Osteoblast (primary cell): ENCODE data around the gene SMARCC2. TPM values are rescaled to one million over a fixed set of nuclear protein-coding genes. Genes with fewer than 3 reads are reported as not detected.

ENCODE experiments used
- DNase-seq: peaks from one replicate; pipeline ENCODE4 v3.0.0; 2011; ENCODE audit warnings: low spot score, mixed read lengths; ENCODE audit not compliant: insufficient read length; ENCODE audit errors: missing footprints
- H2AFZ ChIP-seq: 2 replicates; pipeline ENCODE4 v1.6.0; 2011; ENCODE audit warnings: mild to moderate bottlenecking, low read length
- H3K27ac ChIP-seq: 2 replicates; pipeline ENCODE4 v1.5.1; 2011; ENCODE audit warnings: mild to moderate bottlenecking, low read depth, low read length, moderate library complexity
- H3K27me3 ChIP-seq: 2 replicates; pipeline ENCODE4 v1.6.0; 2012; ENCODE audit warnings: mild to moderate bottlenecking, control low read depth, inconsistent platforms, low read length, moderate library complexity; ENCODE audit not compliant: insufficient read depth
- H3K36me3 ChIP-seq: 2 replicates; pipeline ENCODE4 v1.5.1; 2011; ENCODE audit warnings: mild to moderate bottlenecking, low read length, control low read depth, moderate library complexity; ENCODE audit not compliant: insufficient read depth
- H3K4me1 ChIP-seq: 2 replicates; pipeline ENCODE4 v1.5.1; 2011; ENCODE audit warnings: mild to moderate bottlenecking, low read length, control low read depth, moderate library complexity; ENCODE audit not compliant: insufficient read depth
- H3K4me2 ChIP-seq: 2 replicates; pipeline ENCODE4 v1.6.0; 2011; ENCODE audit warnings: mild to moderate bottlenecking, low read length; ENCODE audit not compliant: insufficient read depth
- H3K4me3 ChIP-seq: fragments of 200-600 bp; sonication (generic); 3 replicates; pipeline ENCODE4 v1.5.1; 2012; ENCODE audit warnings: mild to moderate bottlenecking, low read length, inconsistent platforms; ENCODE audit not compliant: insufficient read depth
- H3K79me2 ChIP-seq: 2 replicates; pipeline ENCODE4 v1.6.0; 2012; ENCODE audit warnings: mild to moderate bottlenecking, low read length, control low read depth, inconsistent platforms; ENCODE audit not compliant: insufficient read depth
- H3K9me3 ChIP-seq: 2 replicates; pipeline ENCODE4 v1.5.1; 2011; ENCODE audit warnings: low read depth, low read length, control low read depth
- H4K20me1 ChIP-seq: 2 replicates; pipeline ENCODE4 v1.6.0; 2012; ENCODE audit warnings: mild to moderate bottlenecking, low read length, control low read depth; ENCODE audit not compliant: insufficient read depth
- total RNA-seq: library from RNA; depleted of rRNA; stranded (reverse); fragments of >200 nt; gene quantifications from 2 replicates; pipeline ENCODE4 v1.2.3, GENCODE V29; 2012
- TF ChIP-seq, protein P1 (sequence below): IDR thresholded peaks from 2 replicates; pipeline ENCODE4 v1.5.1; 2011; ENCODE audit warnings: mild to moderate bottlenecking, low read depth, low read length, moderate library complexity; ENCODE audit errors: extremely low read depth

The SMARCC2 gene
- total RNA-seq, 1 donor: 65.9 TPM

DNA sequence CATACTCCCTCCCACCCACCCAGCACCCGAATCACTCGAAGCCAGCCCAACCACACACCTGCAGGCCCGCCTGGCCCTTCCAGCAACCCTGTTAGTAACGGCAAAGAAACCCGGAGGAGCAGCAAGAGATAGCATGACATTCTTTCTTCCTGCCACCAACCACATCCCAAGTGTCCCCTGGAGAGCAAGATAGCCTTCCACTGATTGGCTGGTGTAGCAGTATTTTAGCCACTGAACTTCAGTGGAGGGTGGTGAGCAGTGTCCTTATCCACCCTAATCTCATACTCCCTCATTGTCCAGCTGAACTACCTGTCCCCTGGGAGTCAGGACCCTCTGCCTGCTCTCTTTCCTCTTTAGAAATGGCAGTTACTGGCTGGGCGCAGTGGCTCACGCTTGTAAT lies 39.8 kb upstream of the SMARCC2 start:
- Histone ChIP-seq H2AFZ (no peak overlapping the region), H3K79me2 (peaks cover 5% of the 10 kb centered on the region), H3K4me3 (no peak overlapping the region), H3K36me3 (peaks cover 3% of the 10 kb centered on the region), H3K9me3 (no peaks in the 10 kb centered on the region), H3K4me2 (no peak overlapping the region), H4K20me1 (no peaks in the 10 kb centered on the region), H3K27me3 (no peaks in the 10 kb centered on the region), H3K27ac (no peak overlapping the region), H3K4me1 (peaks cover 11% of the 10 kb centered on the region)
- DNase-seq: peak; percentile 19
- TF ChIP-seq, protein P1, sequence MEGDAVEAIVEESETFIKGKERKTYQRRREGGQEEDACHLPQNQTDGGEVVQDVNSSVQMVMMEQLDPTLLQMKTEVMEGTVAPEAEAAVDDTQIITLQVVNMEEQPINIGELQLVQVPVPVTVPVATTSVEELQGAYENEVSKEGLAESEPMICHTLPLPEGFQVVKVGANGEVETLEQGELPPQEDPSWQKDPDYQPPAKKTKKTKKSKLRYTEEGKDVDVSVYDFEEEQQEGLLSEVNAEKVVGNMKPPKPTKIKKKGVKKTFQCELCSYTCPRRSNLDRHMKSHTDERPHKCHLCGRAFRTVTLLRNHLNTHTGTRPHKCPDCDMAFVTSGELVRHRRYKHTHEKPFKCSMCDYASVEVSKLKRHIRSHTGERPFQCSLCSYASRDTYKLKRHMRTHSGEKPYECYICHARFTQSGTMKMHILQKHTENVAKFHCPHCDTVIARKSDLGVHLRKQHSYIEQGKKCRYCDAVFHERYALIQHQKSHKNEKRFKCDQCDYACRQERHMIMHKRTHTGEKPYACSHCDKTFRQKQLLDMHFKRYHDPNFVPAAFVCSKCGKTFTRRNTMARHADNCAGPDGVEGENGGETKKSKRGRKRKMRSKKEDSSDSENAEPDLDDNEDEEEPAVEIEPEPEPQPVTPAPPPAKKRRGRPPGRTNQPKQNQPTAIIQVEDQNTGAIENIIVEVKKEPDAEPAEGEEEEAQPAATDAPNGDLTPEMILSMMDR: no peak

DNA sequence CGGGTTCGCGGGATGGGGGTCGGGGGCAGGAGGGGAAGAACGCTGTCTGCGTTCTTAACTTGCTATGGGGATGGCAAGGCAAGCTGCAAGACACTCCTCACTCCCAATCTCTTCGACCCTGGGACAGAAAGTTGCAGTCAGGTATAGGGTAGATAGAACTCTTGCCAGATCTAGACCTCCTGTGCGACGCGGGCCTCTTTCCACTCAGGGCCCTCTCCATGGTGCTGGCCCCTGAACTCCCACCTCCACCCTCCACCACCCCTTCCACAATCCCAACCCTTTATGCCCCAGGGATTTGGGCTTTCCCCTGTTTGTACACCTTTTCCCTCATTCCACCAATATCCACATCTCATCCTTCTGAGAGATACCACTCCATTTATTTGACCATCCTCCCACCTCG lies 35.7 kb upstream of the SMARCC2 start:
- H3K79me2 ChIP-seq: peaks cover 15% of the 10 kb centered on the region
- DNase-seq: peak; percentile 58
- H3K4me3 ChIP-seq: peak overlapping the region; percentile 87
- H2AFZ ChIP-seq: no peak overlapping the region
- H3K4me2 ChIP-seq: peak overlapping the region; percentile 97
- TF ChIP-seq, protein P1: no peak
- H3K9me3 ChIP-seq: no peaks in the 10 kb centered on the region
- peak overlapping the region; percentile 66 for H3K27ac ChIP-seq
- no peaks in the 10 kb centered on the region for H4K20me1 ChIP-seq
- H3K27me3 ChIP-seq: no peaks in the 10 kb centered on the region
- peaks cover 3% of the 10 kb centered on the region for H3K36me3 ChIP-seq
- peaks cover 32% of the 10 kb centered on the region for H3K4me1 ChIP-seq

DNA sequence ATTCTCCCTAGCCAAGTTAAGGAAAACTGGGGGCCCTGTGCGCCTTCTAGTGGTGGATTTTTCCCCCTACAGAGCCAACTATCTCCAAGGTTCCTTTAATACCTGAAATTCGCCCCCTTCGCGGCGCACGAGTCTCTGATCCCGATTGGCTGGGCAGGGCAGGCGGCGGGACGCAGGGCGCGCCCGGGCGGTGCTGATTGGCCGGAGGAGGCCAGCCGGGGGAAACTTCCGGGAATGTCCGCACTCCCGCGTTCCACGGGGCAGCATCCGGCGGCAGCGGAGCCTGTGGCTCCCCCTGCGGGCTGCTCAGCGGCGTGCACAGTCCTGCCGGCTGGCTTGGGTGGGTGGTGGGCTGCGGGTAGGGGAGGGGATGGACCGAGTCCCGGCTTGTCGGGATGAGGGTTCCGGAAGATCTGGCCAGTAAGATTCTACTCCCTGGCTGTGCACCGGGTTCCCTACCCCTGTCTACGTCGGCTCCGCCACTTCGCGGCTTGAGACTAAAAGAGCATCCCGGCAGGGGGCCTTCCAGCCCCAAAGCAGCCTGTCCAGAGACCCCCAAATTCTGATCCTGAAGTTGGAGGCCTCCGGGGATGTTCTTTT lies 34.9 kb upstream of the SMARCC2 start, which contains the start of gene NABP2:
TSS of gene NABP2 (plus strand) at position 241 of the 600 bp plus-strand sequence. CDS start 515 bp downstream, outside the sequence.
- peak within 1 kb of the TSS; percentile 87 for H3K4me3 ChIP-seq
- peaks cover 32% of the 10 kb centered on the region for H3K4me1 ChIP-seq
- peak within 1 kb of the TSS; percentile 95 for H2AFZ ChIP-seq
- TF ChIP-seq, protein P1: peak; percentile 95
- H3K27me3 ChIP-seq: no peaks in the 10 kb centered on the region
- H3K79me2 ChIP-seq: peaks cover 22% of the 10 kb centered on the region
- H3K9me3 ChIP-seq: no peaks in the 10 kb centered on the region
- DNase-seq: peak; percentile 100
- H3K4me2 ChIP-seq: peak within 1 kb of the TSS; percentile 97
- H4K20me1 ChIP-seq: no peaks in the 10 kb centered on the region
- H3K36me3 ChIP-seq: peaks cover 3% of the 10 kb centered on the region
- H3K27ac ChIP-seq: peak within 1 kb of the TSS; percentile 82

DNA sequence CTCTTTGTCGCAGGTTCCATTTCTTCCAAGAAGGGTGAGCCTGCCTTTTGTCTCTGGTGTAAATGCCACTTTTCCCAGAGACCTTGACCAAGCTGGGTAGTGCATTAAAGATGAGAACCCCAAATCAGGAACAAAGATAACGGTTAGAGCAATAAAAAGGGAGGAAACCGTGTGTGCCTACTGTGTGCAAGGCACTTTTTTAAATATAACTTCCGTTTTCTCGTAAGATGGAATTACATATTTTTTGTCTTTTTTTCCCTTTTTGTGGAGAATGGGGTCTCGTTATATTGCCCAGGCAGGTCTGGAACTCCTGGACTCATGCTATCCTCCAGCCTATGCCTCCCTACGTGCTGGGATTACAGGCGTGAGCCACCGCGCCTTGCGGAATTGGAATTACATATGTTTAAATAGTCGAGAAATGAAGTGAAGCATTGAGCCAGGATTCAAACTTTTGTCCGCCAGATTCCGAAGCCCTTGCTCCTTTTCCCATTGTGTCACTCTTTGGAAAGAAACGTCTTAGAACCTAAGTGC lies 34.4 kb upstream of the SMARCC2 start:
- Histone ChIP-seq H2AFZ (peak overlapping the region; percentile 91), H3K27ac (peak overlapping the region; percentile 82), H4K20me1 (no peaks in the 10 kb centered on the region), H3K27me3 (no peaks in the 10 kb centered on the region), H3K4me1 (peaks cover 32% of the 10 kb centered on the region), H3K9me3 (no peaks in the 10 kb centered on the region), H3K36me3 (peaks cover 3% of the 10 kb centered on the region), H3K4me3 (peak overlapping the region; percentile 87), H3K4me2 (peak overlapping the region; percentile 97), H3K79me2 (peaks cover 25% of the 10 kb centered on the region)
- TF ChIP-seq, protein P1: no peak
- peak; percentile 14 for DNase-seq
